SU-DHL-6 (cell line): ENCODE data around the gene CCDC188.

Experiments used
- H2AFZ ChIP-seq: fragments of 200-600 bp; sonication (generic); 2 replicates; pipeline ENCODE4 v1.6.1; 2014; ENCODE audit warnings: low read depth, mild to moderate bottlenecking, moderate library complexity, mixed read lengths, antibody characterized with exemption, low read length; ENCODE audit not compliant: severe bottlenecking
- H3F3A ChIP-seq: fragments of 200-600 bp; shearing (Covaris generic); 2 replicates; pipeline ENCODE4 v1.6.0; 2016; ENCODE audit warnings: antibody characterized with exemption, mild to moderate bottlenecking; ENCODE audit not compliant: insufficient read depth
- H3K27ac ChIP-seq: fragments of 200-600 bp; sonication (generic); 2 replicates; pipeline ENCODE4 v1.5.1; 2016; ENCODE audit warnings: low read depth, mild to moderate bottlenecking, low read length, moderate library complexity, mixed read lengths
- H3K27me3 ChIP-seq: fragments of 200-600 bp; sonication (generic), shearing (Covaris generic); 2 replicates; pipeline ENCODE4 v1.6.0; 2014; ENCODE audit warnings: mild to moderate bottlenecking, low read length
- H3K36me3 ChIP-seq: fragments of 200-600 bp; sonication (generic); 2 replicates; pipeline ENCODE4 v1.6.1; 2014; ENCODE audit warnings: mild to moderate bottlenecking, low read length, mixed read lengths
- H3K4me2 ChIP-seq: fragments of 300-600, 200-600 bp; shearing (Covaris generic), sonication (generic); 2 replicates; pipeline ENCODE4 v1.6.0; 2014; ENCODE audit warnings: low read length, low read depth, mild to moderate bottlenecking; ENCODE audit not compliant: poor library complexity, severe bottlenecking
- H3K4me3 ChIP-seq: fragments of 200-600 bp; sonication (generic); 2 replicates; pipeline ENCODE4 v1.5.1; 2014; ENCODE audit warnings: antibody characterized with exemption, low read length, mild to moderate bottlenecking, mixed read lengths; ENCODE audit not compliant: insufficient read depth, poor library complexity, severe bottlenecking
- H3K79me2 ChIP-seq: fragments of 200-600 bp; sonication (generic); 2 replicates; pipeline ENCODE4 v1.6.1; 2014; ENCODE audit warnings: mild to moderate bottlenecking, low read length, moderate library complexity; ENCODE audit not compliant: insufficient read depth
- H3K9ac ChIP-seq: fragments of 200-600 bp; sonication (generic); 2 replicates; pipeline ENCODE4 v1.7.0; 2014; ENCODE audit warnings: mild to moderate bottlenecking, low read length
- H3K9me2 ChIP-seq: fragments of 200-600 bp; sonication (generic); replicated peaks from 2 replicates; pipeline ENCODE4 v1.6.1; 2014; ENCODE audit warnings: low read length; ENCODE audit not compliant: insufficient read depth
- H3K9me3 ChIP-seq: fragments of 200-600 bp; sonication (generic); 2 replicates; pipeline ENCODE4 v1.6.1; 2014; ENCODE audit warnings: low read length, mixed read lengths; ENCODE audit not compliant: insufficient read depth
- H4K20me1 ChIP-seq: fragments of 200-600 bp; sonication (generic); 2 replicates; pipeline ENCODE4 v1.6.1; 2014; ENCODE audit warnings: low read depth, mild to moderate bottlenecking, antibody characterized with exemption, low read length, moderate library complexity, mixed read lengths
- CTCF ChIP-seq: fragments of 200-600 bp; sonication (generic); IDR thresholded peaks from one replicate; pipeline ENCODE4 v1.5.1; 2017; ENCODE audit warnings: antibody characterized with exemption, mild to moderate bottlenecking, low read length, moderate library complexity; ENCODE audit not compliant: insufficient read depth, poor library complexity, severe bottlenecking
- EZH2phosphoT487 ChIP-seq: fragments of 200-600 bp; sonication (generic), shearing (Covaris generic); conservative IDR thresholded peaks from 2 replicates; pipeline ENCODE4 v1.6.1; 2018; ENCODE audit warnings: mild to moderate bottlenecking, antibody characterized with exemption, low read length, moderate library complexity, mixed read lengths

CCDC188 gene

GRCh38 chr22:20152464-20152890, 1.6 kb upstream of the CCDC188 start:
- Histone ChIP-seq H3F3A (no peaks in the 10 kb centered on the region), H3K9me3 (no peaks in the 10 kb centered on the region), H3K79me2 (no peaks in the 10 kb centered on the region), H3K27me3 (no peaks in the 10 kb centered on the region), H2AFZ (no peak overlapping the region), H3K4me2 (no peak overlapping the region), H3K4me3 (no peak overlapping the region), H3K27ac (no peak overlapping the region), H3K9me2 (no peaks in the 10 kb centered on the region), H3K36me3 (no peaks in the 10 kb centered on the region), H3K9ac (no peak overlapping the region), H4K20me1 (no peaks in the 10 kb centered on the region)
- TF ChIP-seq EZH2phosphoT487: no peak
- no peak for TF ChIP-seq CTCF

- Histone ChIP-seq H3F3A (no peaks in the 10 kb centered on the region), H3K9me2 (no peaks in the 10 kb centered on the region), H3K27ac (no peak overlapping the region), H3K9me3 (no peaks in the 10 kb centered on the region), H3K4me2 (no peak overlapping the region), H2AFZ (no peak overlapping the region), H3K4me3 (no peak overlapping the region), H3K36me3 (no peaks in the 10 kb centered on the region), H4K20me1 (no peaks in the 10 kb centered on the region), H3K9ac (no peak overlapping the region), H3K79me2 (no peaks in the 10 kb centered on the region), H3K27me3 (no peaks in the 10 kb centered on the region)
- TF ChIP-seq CTCF (no peak), EZH2phosphoT487 (no peak)
Measured at GRCh38 chr22:20151276-20151588, 377 bp upstream of the CCDC188 start.

GRCh38 chr22:20149257-20150250, 1.3 kb downstream of the CCDC188 start:
- Histone ChIP-seq H3F3A (no peaks in the 10 kb centered on the region), H3K9ac (no peak overlapping the region), H3K4me2 (no peak overlapping the region), H3K36me3 (no peaks in the 10 kb centered on the region), H3K79me2 (no peaks in the 10 kb centered on the region), H3K4me3 (no peak overlapping the region), H3K9me2 (no peaks in the 10 kb centered on the region), H3K27ac (no peak overlapping the region), H3K27me3 (no peaks in the 10 kb centered on the region), H2AFZ (no peak overlapping the region), H3K9me3 (no peaks in the 10 kb centered on the region), H4K20me1 (no peaks in the 10 kb centered on the region)
- TF ChIP-seq EZH2phosphoT487 (no peak), CTCF (no peak)
